ENCODE results near the gene KRT77.
"Not testable (repeated sequence)": the region's sequence is repeated elsewhere in the genome, so short reads cannot be mapped to it uniquely, and the experiment has no call there.

The KRT77 gene

DNA sequence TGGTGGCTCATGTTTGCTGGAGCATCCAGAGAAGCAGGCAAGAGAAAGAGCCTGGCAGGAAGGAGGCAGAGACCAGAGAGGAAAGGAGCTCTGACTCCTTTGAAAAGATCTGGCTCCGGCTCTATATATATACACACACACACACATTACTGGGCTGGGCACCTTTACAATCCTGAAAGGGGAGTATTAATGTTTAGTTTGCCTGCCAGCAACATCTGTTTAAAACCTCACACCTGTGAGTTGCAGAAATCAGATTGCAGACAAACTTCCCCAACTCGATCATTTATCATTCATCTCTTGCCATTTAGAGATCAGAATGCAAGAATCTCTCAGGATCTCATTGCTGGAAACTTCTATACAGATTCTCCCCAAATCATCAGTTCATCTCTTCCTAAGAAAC lies at the start of gene KRT77:
KRT77 (minus strand) TSS at position 101 of the 400 bp plus-strand sequence; CDS start at position 11, 90 bp downstream.
- DNase-seq (ENCODE audit: low read depth) = no peak

DNA sequence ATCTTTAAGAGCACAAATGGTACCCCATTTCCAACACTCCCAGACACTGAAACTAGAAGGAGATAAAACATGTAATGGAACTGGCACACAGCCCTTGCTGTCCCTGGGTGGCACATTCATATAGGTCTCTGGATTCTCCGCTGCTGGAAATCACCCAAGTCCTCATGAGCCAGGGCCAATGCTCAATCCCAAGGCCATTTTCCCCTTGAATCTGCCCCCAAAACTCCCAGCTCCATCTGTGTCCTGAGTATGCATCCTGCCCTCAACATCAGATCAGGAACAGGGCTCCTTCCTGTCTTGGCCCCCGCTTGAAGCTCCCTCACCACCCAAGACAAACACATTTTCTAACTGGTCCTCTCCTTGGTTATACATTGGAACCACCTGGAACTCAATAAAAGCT lies 49.2 kb upstream of the KRT77 start:
- DNase-seq (ENCODE audit: low read depth) = no peak

DNA sequence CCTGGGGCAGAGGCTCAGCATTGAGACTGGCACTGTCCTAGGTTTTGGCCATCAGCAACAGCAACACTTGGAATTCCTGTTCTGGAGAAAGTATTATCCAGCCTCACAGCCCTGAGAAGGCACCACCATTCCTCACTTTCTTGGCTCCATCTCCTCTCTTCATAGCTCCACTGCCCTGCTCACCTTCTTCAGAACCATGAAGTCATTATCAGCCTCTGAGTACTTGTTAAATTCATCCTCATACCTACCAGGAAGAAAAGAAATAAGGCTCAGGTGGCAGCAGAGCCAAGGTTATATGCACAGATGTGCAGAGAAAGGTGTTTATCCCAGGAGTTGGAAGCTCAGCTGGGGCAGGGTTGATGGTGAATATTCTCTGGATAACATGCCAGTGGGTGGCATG lies 48.5 kb upstream of the KRT77 start:
- no peak for DNase-seq (ENCODE audit: low read depth)

DNA sequence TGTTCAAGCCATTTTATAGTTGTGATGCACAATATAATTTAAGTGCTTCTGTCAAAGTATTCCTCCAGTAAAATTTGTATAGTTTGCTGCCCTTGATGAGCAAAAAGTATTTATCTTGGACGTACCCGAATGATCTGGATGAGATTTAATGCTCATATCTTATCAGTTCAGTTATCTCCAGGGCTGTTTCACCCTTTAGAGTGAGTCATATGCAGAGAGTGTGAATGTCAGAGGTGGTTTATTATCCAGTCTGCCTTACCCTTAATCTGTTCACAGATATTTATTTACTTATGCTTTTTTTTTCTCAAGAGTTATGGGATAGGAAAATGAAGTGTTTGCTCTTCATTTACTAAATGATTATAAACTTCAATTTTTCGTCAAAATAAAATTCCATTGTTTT lies 47.2 kb upstream of the KRT77 start:
- DNase-seq (ENCODE audit: low read depth) = not testable (repeated sequence)

DNA sequence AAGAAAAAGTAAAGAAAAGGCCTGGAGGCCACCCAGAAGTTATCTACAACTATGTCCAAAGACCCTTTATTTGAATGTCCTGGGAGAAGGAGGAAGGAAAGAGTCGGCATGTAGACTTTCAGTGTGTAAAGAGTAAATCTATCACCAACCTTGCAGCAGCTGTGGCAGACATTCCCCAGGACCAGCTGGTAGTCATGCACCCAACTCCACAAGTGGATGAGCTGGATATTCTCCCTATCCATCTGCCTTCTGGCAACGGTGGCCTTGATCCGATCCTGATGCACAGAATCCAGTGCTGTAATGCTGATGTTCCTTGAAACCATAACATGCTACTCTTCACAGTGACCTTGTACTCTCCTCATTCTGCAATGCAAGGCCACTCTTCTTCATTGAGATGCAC lies 46.5 kb upstream of the KRT77 start:
- no peak for DNase-seq (ENCODE audit: low read depth)

DNA sequence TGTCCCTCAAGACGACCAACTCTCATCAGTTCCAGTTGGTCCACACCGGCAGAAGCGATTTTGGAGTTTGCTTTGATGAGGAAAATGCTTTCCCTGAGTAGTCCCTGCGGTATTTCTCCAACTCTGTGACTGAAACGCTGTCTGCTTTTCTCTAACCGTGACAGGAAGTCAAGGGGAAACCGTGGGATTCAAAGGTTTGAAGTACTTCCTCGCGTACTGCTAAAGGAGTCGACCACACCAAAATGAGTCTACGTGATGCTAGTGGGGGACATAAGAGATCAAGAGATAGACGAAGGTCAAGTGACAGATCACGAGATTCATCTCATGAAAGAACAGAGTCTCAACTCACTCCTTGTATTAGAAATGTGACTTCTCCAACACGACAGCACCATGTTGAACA lies 45.3 kb upstream of the KRT77 start:
- no peak for DNase-seq (ENCODE audit: low read depth)

DNA sequence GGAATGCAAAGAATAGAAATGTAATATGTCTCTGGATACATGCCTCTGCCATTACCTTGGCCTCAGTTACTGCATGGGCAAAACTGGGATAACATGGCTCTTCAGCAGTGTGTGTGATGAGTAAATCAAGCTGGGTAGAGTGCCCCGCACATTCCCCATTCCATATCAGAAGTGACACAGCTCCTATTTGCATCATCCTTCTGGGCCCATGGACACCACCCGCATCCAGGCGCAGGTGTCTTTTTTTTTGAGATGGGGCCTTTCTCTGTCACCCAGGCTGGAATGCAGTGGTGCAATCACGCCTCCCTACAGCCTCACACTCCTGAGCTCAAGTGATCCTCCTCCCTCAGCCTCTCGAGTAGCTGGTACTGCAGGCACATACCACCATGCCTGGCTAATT lies 42.2 kb upstream of the KRT77 start:
- no peak for DNase-seq (ENCODE audit: low read depth)

DNA sequence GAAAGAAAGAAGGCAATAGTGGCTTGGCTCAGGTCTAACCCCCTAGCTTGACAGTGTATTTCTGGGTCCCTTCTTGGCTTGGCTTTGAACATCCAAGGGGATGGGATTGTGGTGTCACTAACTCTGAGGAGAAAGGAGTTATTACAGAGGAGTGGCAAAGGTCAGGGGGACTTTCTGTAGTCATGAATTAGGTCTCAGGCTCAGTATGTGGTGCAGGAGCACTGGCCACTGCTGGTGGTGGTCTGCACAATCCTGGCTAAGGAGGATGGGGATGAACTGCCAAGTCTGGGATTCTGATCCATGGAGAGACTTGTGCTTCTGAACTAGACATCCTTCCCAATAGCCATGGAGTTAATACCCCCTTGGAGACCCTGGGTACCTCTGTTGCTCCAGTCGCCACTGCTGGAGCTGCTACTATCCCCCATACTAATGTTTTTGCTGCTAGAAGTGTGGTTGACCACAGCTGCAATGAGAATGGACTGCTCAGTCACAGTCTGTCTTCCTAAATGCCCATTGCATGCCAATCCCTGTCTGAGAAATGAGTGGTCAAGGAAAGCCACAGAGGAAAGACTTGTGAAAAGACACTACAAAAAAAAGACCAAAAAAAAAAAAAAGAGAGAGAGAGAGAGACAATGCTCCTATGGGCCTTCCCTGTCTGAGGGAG lies 41.3 kb upstream of the KRT77 start:
- DNase-seq (ENCODE audit: low read depth) = no peak

DNA sequence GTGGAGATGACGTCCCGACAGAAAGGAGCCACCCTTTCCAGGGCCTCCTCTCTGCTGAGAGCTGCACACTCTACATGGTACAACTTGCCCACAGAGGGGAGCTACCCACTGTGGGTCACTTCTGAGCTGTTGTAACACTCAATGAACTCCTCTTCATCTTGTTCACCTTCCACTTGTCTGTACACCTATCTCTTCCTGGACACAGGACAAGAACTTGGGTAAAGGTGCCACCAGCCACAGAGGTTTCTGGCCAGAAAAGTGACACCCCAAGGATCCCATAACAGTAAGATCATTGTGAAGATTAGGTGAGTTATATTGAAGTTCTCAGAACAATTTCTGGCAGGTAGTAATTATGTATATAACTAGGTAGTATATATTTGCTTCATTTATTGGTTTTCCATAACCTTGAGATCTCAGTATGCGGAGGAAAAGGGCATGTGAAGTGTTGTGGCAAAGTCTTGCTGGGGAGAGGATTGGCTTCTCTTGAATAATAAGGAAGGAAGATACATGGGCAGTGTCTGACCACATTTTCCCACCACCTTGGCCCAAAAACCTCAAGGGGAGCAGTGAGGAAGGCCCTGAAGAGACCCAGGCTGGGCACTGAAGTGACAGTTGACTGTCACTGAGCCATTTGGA lies 39.6 kb upstream of the KRT77 start:
- no peak for DNase-seq (ENCODE audit: low read depth)

DNA sequence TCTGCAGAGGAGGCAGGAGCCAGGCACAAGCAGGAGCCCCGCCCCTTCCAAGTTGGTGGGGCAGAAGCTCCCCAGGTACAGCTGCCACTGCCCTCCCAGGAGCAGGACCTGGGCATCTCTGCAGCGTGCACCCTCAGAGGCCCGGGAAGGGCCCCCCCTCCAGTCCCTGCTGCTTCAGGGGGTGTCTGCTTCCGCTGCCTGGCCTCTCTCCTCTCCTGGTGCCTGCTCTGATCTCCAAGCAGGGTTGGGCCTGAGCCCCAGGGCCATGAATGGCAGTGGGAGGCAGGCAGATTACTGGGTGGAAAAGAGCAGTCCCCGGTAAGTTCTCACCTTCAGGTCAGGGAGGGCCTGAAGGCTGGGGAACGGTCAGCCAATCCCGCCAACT lies 38.9 kb upstream of the KRT77 start:
- DNase-seq (ENCODE audit: low read depth) = no peak

DNA sequence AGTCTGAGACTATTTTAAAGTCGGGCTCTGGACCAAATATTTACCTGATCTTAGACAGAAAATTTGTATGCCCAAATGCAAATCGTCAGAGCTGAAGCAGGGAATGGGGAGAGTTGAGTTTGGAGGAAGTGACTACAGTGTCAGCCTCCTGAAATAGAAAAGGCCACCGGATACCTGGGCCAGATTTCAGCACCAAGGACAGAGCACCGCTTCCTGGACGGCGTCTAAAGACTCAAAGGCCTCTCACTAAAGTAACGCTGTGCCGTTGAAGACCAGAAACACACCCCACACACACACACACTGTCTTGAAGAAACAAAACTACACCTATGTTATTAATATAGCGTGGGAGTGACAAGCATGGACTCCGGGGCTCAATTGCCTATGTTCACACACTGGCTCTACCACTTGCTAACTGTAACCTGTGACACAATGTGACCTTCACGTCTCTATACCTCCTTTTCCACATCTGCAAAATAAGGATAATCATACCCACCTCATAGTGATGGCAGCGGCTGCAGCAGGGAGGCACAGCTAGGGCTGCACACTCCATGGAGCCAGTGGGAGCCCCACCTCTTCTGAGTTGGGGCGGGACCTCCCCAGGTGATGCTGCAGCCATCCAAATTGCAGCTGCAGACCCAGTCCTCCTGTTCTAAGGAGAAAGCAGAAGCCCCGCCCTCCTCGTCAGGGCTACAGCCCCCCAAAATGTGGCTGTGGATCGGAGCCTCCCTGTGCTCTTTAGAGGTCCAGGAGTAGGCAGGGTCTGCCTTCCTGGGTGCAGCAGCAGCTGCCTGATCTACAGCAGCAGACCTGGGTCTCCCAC lies 38.3 kb upstream of the KRT77 start:
- no peak for DNase-seq (ENCODE audit: low read depth)

DNA sequence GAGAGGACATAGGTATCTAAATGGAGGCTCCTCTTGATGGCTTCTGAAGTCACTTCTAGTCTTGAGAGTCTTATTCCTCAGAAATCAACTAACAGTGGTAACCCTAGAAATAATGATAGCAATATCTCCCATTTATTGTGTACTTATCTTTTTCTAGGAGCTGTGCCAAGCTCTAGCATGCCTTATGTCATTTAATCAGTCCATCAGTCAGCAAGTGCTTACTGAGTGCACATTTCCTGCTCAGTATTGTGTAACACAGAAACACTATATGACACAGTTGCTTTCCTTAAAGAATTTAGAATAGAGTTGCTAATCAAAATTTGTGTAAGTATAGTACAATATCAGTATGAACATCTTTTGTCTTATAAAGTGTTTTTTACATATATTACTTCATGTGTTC lies 37.3 kb upstream of the KRT77 start:
- no peak for DNase-seq (ENCODE audit: low read depth)

DNA sequence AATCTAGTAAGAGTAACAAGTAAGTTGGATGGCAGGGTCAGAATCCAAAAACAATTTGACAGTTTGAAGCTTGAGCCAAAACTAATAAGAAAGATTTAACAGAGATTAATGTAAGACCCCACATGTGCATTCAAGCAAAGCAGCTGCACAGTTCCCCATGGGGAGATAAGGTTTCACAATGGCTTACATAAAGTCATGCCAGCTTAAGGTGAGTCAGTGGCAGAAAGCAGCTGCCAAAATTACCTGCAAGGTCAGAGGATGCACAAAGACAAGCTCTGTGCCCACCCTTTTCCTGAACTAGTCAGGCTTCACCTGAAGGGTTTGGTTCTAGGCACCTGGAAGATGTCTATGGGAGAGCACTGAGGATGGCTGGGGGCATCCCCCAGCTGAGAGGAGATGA lies 36.6 kb upstream of the KRT77 start:
- no peak for DNase-seq (ENCODE audit: low read depth)

DNA sequence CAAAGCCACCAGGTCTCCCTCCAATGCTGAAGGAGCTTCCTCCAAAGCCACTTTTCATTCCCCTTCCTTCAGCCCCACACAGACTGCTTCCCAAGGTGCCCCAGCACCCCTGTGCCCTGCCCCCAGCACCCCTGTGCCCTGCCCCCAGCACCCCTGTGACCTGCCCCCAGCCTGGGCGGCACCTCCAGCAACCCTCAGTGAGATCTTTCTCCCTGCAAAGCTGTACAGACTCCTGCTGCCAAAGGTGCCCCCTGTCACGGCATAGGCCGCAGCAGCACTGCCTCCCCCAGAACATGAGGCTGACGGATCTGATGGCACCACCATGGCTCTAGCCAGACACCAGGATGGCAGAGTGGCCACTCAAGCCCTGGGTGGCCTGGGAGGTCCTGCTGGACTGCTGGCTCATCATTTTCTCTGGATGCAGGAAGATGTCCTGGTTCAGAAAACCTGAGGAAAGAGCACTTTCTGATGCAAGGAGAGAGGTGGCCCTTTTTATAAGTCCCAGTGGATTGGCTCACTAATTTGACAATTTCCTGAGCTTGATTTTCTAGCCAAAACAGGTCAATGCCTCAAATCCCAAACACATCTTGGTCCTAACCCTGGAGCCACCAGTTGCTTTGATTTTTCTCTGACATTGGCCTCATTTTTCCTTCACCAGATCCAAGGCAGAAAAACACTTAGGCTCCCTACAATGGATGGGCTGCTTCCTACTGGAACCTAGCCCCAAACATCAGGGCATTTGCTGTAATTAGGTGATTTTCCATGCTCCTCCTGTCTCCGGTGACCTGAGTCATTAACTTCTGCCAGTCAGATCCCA lies 32.7 kb upstream of the KRT77 start:
- no peak for DNase-seq (ENCODE audit: low read depth)

DNA sequence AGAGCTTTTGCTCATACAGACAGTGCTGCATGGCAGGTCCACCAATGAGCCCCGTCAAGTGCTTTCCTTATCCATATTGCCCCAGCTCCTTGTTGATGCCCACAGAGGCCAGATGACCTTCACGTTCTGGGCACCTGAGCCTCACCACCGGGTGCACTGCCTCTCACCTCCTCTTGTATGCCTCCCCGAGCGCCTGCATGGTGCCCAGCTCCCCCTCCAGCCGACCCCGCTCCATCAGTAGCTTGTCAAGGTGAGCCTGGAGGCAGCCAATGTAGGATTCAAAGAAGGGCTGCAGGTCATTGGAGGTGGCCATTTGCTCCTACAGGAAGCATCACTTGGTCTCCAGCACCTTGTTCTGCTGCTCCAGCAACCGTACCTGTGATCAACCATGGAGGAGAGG lies 31.8 kb upstream of the KRT77 start:
- DNase-seq (ENCODE audit: low read depth) = no peak

DNA sequence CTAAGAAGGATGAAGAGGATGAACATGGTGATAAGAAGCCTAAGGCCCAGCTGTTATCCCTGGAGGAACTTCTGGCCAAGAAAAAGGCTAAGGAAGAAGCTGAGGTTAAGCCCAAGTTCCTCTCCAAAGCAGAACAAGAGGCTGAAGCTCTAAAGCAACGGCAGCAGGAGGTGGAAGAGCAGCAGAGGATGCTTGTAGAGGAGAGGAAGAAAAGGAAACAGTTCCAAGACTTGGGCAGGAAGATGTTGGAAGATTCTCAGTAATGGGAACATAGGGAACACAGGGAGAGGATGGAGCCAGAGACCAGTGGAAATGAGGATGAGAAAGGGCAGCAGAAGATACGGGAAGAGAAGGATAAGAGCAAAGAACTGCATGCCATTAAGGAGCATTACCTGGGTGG lies 27.5 kb upstream of the KRT77 start:
- DNase-seq (ENCODE audit: low read depth) = no peak

DNA sequence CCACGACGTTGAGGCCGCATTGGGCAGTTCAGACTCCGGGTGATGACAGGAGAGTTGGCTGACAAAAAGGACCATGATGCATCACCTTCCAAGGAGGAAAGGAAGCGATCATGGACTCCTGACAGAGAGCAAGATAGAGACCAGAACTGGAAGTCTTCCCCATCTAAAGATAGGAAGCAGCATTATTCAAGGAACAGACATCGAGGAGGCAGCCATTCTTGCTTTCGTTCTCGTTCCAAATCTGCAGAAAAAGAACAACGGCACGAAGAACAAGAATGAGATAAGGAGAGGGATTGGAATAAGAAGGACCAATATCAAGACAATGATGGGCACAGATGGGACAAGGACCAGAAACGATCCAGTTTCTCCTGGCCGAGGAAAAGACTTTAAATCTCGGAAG lies 27.1 kb upstream of the KRT77 start:
- no peak for DNase-seq (ENCODE audit: low read depth)

DNA sequence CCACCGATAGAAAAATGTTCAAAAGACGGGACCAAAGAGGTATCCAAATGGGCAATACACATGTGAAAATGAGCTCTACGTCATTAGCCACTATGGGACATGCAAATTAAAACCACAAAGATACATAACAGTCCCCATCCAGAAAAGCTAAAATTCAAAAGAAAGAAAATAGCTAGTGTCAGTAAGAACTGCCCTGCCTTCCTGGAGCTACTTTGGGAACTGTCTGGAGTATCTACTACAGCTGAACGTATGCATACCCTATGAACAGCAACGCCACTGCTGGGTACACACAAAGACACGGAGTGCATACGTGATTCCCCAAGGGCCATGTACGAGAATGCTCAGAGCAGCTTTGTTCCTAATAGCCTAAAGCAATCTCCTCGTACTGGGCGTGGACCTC lies 25.8 kb upstream of the KRT77 start:
- DNase-seq (ENCODE audit: low read depth) = no peak

DNA sequence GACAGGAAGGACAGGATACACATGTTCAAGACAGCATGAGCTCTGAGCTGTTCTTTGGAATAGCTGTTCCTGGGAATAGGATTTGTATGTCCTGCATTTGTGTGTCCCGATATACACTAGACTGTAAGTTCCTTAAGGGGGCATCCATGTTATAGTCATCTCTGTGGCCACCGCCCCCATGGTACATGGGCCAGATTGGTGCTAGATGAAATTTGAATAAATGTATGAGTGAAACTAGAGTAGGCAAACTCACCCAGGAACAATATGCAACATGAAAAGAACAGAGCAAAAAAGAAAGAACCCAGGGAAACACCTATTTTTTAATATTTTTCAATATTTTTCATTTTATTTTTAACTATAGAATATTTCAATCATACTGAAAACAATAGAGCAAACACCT lies 25.1 kb upstream of the KRT77 start:
- no peak for DNase-seq (ENCODE audit: low read depth)

DNA sequence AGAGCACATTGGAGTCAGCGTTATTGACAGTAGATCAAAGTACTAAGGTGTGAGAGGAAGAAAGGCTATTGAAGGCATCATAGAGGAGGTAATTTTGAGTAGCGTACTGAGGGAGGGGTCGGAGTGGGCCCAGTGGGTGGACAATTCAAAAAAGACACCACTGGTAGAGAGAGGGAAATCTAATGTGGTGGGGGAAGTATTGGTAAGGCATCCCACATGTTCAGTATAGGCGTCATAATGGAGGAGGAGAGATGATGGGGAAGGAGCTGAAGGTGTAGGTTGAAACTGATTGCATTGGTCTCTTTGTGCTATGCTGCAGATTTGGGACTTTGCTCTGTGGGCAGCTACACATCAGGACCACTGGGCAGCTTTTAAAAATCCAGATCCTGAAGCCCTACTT lies 23.7 kb upstream of the KRT77 start:
- DNase-seq (ENCODE audit: low read depth) = no peak

DNA sequence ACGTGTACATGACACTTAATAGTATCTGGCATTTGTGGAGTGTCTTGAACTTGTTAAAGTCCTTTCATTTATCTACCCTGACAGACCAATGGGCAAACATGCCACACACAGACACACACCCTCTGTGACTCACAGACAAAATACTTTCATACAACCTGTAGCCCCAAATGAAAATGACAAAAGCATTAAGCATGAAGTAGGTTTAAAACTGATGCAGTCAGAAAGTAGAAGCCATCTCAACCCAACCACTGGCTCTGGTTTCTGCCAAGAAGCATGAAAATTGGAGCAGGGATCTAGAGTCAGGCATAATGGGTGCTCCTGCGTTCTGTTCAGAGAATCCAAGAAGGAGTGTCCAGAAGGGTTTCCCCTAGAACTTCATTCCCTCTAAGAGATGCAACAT lies 23.1 kb upstream of the KRT77 start:
- DNase-seq (ENCODE audit: low read depth) = no peak

DNA sequence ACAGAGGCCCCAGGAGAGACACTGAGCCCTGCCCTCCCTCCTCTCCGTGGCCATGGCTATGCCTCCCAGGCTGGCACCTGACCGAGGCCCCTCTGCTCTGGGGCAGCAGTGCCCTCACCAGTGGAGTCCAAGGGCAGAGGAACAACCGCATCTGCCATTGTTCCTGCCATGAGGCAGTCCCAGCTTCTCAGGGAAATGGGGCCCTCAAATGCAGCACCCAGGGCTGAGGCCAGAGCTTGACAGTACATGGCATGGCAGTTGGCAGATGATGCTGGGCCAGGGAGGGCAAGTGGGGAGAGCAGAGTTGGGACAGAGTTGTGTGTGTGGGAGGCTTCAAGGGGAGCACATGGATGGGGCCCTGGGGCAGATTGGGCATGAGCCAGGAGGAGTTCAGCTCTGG lies 21.1 kb upstream of the KRT77 start:
- DNase-seq (ENCODE audit: low read depth) = no peak

DNA sequence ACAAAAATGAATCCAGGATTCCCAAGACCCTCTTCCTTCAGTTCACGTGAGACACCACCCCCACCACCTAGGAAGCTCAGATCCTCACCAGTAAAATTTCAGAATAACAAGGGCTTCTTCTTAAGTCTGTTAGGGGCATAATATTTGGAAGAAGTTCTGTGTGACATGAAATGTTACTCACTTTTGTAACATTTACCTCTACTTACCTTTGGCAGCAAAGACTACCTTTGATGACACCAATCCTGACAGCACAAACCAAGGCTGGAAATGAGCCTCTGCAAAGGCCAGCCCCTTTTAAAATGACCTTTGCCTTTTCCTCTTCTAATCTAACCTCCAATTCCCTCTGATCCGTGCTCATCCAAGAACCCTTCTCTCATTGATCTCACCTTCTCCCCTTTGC lies 19.4 kb upstream of the KRT77 start:
- no peak for DNase-seq (ENCODE audit: low read depth)

All from HS-5 (cell line).